ENCODE results near the gene VPS37C. TPM values are rescaled to one million over a fixed set of nuclear protein-coding genes. Genes with fewer than 3 reads are reported as not detected.

VPS37C gene
- total RNA-seq, 1 experiment from 2014 or later: 19.0 TPM

DNA sequence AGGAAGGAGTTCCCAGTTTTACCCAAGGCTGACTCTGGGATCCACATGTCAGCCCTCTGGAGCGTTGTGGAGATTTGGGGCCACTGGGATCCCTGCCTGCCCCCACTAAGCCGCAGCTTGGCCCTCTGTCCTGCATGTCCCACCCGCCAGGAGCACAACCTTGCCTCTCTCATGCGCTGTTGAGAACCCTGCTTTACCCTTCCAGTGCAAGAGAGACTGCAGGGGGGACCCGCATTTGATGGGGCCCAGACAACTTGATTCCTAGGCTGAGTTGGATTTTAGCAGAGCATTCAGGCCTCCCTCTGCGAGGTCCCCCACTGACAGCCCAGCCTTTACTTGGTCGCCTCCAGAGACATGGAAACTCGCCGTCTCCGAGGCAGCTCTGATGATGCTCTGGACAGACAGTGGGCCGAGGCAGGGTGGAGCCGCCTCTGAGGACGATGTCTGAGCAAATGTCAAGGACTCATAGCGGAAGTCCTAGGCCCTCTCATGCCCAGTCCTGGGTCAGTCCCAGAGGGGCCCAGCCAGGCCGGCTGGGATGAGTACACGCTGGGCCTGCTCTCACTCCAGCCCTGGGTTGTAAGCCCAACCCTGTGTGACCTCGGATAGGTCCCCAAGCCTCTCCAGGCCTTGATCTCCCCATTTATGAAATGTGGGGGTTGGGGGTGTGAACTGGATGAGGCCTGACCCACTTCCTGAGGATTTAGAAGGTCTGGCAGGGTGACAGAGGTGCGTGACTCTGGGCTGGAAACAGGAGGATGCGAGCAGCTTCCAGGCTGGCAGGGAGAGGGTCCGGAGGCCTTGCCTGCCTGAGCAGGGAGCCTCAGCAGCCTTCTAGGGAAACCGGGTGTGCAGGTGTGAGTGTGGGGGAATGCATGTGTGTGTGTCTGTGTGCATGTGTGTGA lies 58.3 kb downstream of the VPS37C start:
- no peak overlapping the region for H2AFZ ChIP-seq (ENCODE audit: low read length)
- H3K4ac ChIP-seq (ENCODE audit: low read depth, low read length): no peak overlapping the region
- no peak overlapping the region for H4K5ac ChIP-seq (ENCODE audit: insufficient read length, low read depth, low read length)
- H2BK120ac ChIP-seq (ENCODE audit: low read depth, low read length, poor library complexity, severe bottlenecking): no peak overlapping the region
- no peaks in the 10 kb centered on the region for H3K4me1 ChIP-seq (ENCODE audit: insufficient read depth, low read length)
- H3K18ac ChIP-seq (ENCODE audit: insufficient read length, low read depth, low read length): no peak overlapping the region
- H3K4me1 Mint-ChIP-seq: no peaks in the 10 kb centered on the region
- H3K79me1 ChIP-seq (ENCODE audit: insufficient read depth, low read depth, low read length, poor library complexity, severe bottlenecking): no peaks in the 10 kb centered on the region
- H3K4me2 ChIP-seq (ENCODE audit: insufficient read depth, insufficient read length, low read length): no peak overlapping the region
- H3K14ac ChIP-seq (ENCODE audit: insufficient read depth, low read length): no peak overlapping the region
- no peak overlapping the region for H2BK20ac ChIP-seq (ENCODE audit: low read depth, low read length, poor library complexity, severe bottlenecking)
- H3K36me3 Mint-ChIP-seq (ENCODE audit: insufficient read depth in 1 of 3, low read depth in 3 of 3): no peaks in the 10 kb centered on the region
- no peak overlapping the region for H3K9ac ChIP-seq (ENCODE audit: extremely low read depth, insufficient read length, low read length)
- no peaks in the 10 kb centered on the region for H4K20me1 ChIP-seq (ENCODE audit: control insufficient read depth, insufficient read depth, insufficient read length)
- WGBS (ENCODE audit: extremely low coverage, insufficient read length, low lambda C conversion rate): no CpG with 5 or more reads among the region's 21 CpGs
- no peak overlapping the region for H2BK5ac ChIP-seq (ENCODE audit: insufficient read length, low read length)
- H3K23ac ChIP-seq (ENCODE audit: insufficient read length, low read depth, low read length): no peak overlapping the region
- H2BK12ac ChIP-seq (ENCODE audit: insufficient read length, low read depth, low read length): no peak overlapping the region
- no peaks in the 10 kb centered on the region for H3K27me3 ChIP-seq (ENCODE audit: insufficient read depth, low read length)
- H3K23me2 ChIP-seq (ENCODE audit: insufficient read length, low read depth, low read length, poor library complexity, severe bottlenecking): no peaks in the 10 kb centered on the region
- no peaks in the 10 kb centered on the region for H3K79me2 ChIP-seq (ENCODE audit: insufficient read depth, low read length)
- no peak overlapping the region for H3K4me3 Mint-ChIP-seq
- no peak for DNase-seq
- peak overlapping the region in 2 of 3 experiments; percentile 2 to 20; a peak in 3 of 7 replicates for H3K27ac Mint-ChIP-seq
- no peak overlapping the region for H3T11ph ChIP-seq (ENCODE audit: low read length)
- no peaks in the 10 kb centered on the region; a peak in 1 of 5 replicates for H3K9me3 Mint-ChIP-seq
- no peaks in the 10 kb centered on the region; the same call in 1 of the 2 replicates for H3K27me3 Mint-ChIP-seq (ENCODE audit: low read depth)
- H2BK15ac ChIP-seq (ENCODE audit: low read depth, low read length): no peak overlapping the region
- H4K91ac ChIP-seq (ENCODE audit: insufficient read length, low read depth, low read length): no peak overlapping the region
- H3K27ac ChIP-seq (ENCODE audit: insufficient read length, low read depth, low read length): no peak overlapping the region
- TF ChIP-seq, protein P1, sequence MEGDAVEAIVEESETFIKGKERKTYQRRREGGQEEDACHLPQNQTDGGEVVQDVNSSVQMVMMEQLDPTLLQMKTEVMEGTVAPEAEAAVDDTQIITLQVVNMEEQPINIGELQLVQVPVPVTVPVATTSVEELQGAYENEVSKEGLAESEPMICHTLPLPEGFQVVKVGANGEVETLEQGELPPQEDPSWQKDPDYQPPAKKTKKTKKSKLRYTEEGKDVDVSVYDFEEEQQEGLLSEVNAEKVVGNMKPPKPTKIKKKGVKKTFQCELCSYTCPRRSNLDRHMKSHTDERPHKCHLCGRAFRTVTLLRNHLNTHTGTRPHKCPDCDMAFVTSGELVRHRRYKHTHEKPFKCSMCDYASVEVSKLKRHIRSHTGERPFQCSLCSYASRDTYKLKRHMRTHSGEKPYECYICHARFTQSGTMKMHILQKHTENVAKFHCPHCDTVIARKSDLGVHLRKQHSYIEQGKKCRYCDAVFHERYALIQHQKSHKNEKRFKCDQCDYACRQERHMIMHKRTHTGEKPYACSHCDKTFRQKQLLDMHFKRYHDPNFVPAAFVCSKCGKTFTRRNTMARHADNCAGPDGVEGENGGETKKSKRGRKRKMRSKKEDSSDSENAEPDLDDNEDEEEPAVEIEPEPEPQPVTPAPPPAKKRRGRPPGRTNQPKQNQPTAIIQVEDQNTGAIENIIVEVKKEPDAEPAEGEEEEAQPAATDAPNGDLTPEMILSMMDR (conservative IDR thresholded peaks at IDR 0.05): no peak
- no peak overlapping the region for H2AK5ac ChIP-seq (ENCODE audit: insufficient read length, low read length)
- H4K8ac ChIP-seq (replicated peaks; ENCODE audit: insufficient read length, low read depth, low read length): no peak overlapping the region
- no peaks in the 10 kb centered on the region for H3K9me3 ChIP-seq (ENCODE audit: control insufficient read depth, low read depth, low read length)
- H3K56ac ChIP-seq (ENCODE audit: insufficient read length, low read depth, low read length): no peak overlapping the region
